T-helper 17 cell (primary cell): ENCODE data around the gene HSPA8. TPM values are rescaled to one million over a fixed set of nuclear protein-coding genes. Genes with fewer than 3 reads are reported as not detected.

Source experiments
- ATAC-seq: fragments of 150-1000 bp; cut with Tn5 transposase; 2 replicates; pipeline ENCODE4 v1.10.0; 2021; ENCODE audit warnings: mild to moderate bottlenecking, moderate library complexity
- DNase-seq, 3 donors: peaks; one replicate each; pipeline versions ENCODE4 v3.0.0 to v3.0.0-alpha.2; 2020 to 2021
- H3K9me3 ChIP-seq: one replicate; pipeline ENCODE4 v1.7.0; 2013; ENCODE audit warnings: low read length, mild to moderate bottlenecking; ENCODE audit not compliant: control insufficient read depth, poor library complexity, severe bottlenecking
- H3K27ac Mint-ChIP-seq: one replicate; pipeline ENCODE4 v1.8.0; 2022; ENCODE audit warnings: mild to moderate bottlenecking, moderate library complexity, mixed read lengths
- H3K27me3 Mint-ChIP-seq: one replicate; pipeline ENCODE4 v1.8.0; 2022; ENCODE audit warnings: mixed read lengths
- H3K36me3 Mint-ChIP-seq: one replicate; pipeline ENCODE4 v1.8.0; 2022; ENCODE audit warnings: low read depth, mixed read lengths
- H3K4me1 Mint-ChIP-seq: one replicate; pipeline ENCODE4 v1.8.0; 2022; ENCODE audit warnings: mild to moderate bottlenecking, mixed read lengths
- H3K4me3 Mint-ChIP-seq: one replicate; pipeline ENCODE4 v1.8.0; 2022; ENCODE audit warnings: mild to moderate bottlenecking, moderate library complexity, mixed read lengths
- total RNA-seq, 4 donors: library from RNA in 2 of 4; stranded (reverse) in 2 of 4; gene quantifications; one replicate each; pipeline ENCODE4 v1.2.3 and lab custom pipeline; 2022 to 2026

The HSPA8 gene
- total RNA-seq, 2 donors from 2014 or later, result 1,034 to 1,253 TPM

DNA sequence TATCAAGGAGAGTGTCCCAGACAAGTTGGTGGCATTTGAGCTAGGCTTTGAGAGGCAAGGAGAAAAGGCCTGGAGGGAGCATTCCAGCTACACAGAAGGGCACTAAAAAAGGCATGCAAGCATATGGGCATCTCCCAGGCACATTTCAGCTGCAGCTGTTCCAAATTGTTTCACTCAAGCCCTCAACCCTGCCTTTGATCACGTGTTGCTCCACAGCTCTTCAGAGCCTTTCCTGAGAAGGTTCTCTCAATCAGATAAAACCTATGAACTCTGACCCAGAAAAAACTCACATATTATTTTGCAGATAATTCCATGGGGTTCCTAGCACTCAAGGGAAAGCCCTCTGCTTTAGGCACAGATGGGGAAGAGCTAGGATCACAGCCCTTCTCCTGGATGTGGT, 24.4 kb upstream of the HSPA8 start:
- ATAC-seq, result no peak
- peak overlapping the region; percentile 68 for H3K4me3 Mint-ChIP-seq
- peaks cover 40% of the 10 kb centered on the region for H3K4me1 Mint-ChIP-seq
- H3K36me3 Mint-ChIP-seq, result no peaks in the 10 kb centered on the region
- DNase-seq, result no peak
- peak overlapping the region; percentile 95 for H3K27ac Mint-ChIP-seq
- H3K9me3 ChIP-seq, result no peaks in the 10 kb centered on the region
- H3K27me3 Mint-ChIP-seq, result no peaks in the 10 kb centered on the region

GRCh38 chr11:123085497-123085896, 23.6 kb upstream of the HSPA8 start:
- H3K4me1 Mint-ChIP-seq, result peaks cover 36% of the 10 kb centered on the region
- no peaks in the 10 kb centered on the region for H3K27me3 Mint-ChIP-seq
- H3K4me3 Mint-ChIP-seq, result no peak overlapping the region
- H3K9me3 ChIP-seq, result no peaks in the 10 kb centered on the region
- ATAC-seq, result no peak
- H3K36me3 Mint-ChIP-seq, result no peaks in the 10 kb centered on the region
- DNase-seq, result no peak
- peak overlapping the region; percentile 95 for H3K27ac Mint-ChIP-seq

- Mint-ChIP-seq H3K27me3 (no peaks in the 10 kb centered on the region), H3K4me3 (no peak overlapping the region), H3K4me1 (peaks cover 37% of the 10 kb centered on the region), H3K36me3 (no peaks in the 10 kb centered on the region), H3K27ac (peak overlapping the region; percentile 95)
- no peak for DNase-seq
- H3K9me3 ChIP-seq, result no peaks in the 10 kb centered on the region
- no peak for ATAC-seq
These were observed 22.5 kb upstream of the HSPA8 start for GRCh38 chr11:123084454-123084853.

DNA sequence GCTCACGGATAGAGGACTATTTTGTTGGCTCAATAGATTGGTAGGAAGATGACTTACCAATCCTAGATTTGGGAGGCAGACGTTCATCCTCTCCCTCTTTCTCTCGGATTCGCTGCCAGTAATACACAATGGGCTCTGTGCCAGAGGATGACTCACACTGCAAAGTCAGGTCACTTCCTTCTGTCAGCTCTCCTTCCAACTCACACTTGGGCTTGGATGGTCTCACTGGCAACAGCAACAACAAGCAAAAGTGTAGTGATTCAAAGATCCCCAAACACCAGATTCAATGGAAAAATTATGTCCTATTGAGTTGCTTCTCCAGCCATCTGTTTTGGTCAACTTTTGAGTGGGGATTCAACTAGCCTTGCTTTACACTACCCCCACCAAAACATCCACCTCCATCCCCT, 21.7 kb upstream of the HSPA8 start:
- peak in 2 of 3 donors; percentile 47 to 51 for DNase-seq
- Mint-ChIP-seq H3K27me3 (no peaks in the 10 kb centered on the region), H3K4me1 (peaks cover 34% of the 10 kb centered on the region), H3K4me3 (peak overlapping the region; percentile 83), H3K27ac (peak overlapping the region; percentile 95), H3K36me3 (no peaks in the 10 kb centered on the region)
- peak; percentile 73 for ATAC-seq
- H3K9me3 ChIP-seq, result no peaks in the 10 kb centered on the region

DNA sequence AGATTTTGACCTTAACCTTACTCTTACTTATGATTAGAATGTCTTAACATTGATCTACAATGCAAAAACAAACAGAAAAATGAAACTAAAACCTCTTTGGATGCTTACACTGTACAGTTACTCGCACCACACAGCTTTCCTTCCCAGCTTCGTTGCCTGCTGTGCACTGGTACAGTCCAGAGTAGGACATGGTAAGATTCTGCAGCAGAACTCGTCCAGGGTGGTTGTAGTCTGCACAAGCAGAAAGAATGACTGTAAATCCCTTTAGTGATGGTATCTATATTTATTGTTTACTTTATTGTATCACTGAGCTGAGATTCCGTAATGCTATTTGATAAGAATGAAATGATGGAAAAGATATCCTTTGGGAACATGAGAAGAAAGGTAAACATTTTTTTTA, 21.0 kb upstream of the HSPA8 start:
- ATAC-seq, result peak; percentile 35
- Mint-ChIP-seq H3K4me3 (peak overlapping the region; percentile 83), H3K27ac (peak overlapping the region; percentile 95), H3K27me3 (no peaks in the 10 kb centered on the region), H3K4me1 (peaks cover 30% of the 10 kb centered on the region), H3K36me3 (no peaks in the 10 kb centered on the region)
- no peaks in the 10 kb centered on the region for H3K9me3 ChIP-seq
- DNase-seq, result no peak

DNA sequence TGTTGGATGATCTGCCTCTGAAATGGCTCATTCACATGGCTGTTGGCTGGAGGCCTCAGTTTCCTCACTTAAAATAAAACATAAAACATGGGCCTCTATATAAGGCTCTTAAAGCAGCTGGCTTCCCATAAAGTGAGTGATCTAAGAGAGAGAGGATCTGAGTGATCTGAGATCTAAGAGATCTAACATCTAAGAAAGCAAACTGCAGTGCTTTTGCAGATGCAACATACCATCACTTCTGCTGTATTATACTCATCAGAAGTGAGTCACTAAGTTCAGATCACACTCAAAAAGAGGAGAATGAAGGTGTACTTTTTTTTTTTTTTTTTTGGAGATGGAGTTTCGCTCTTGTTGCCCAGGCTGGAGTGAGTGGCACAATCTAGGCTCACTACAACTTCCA, 18.1 kb upstream of the HSPA8 start:
- ATAC-seq, result no peak
- Mint-ChIP-seq H3K27me3 (no peaks in the 10 kb centered on the region), H3K4me3 (no peak overlapping the region), H3K4me1 (peaks cover 24% of the 10 kb centered on the region), H3K36me3 (peaks cover 4% of the 10 kb centered on the region), H3K27ac (peak overlapping the region; percentile 32)
- no peak for DNase-seq
- no peaks in the 10 kb centered on the region for H3K9me3 ChIP-seq

- no peaks in the 10 kb centered on the region for H3K9me3 ChIP-seq
- H3K27ac Mint-ChIP-seq, result peak overlapping the region; percentile 43
- no peak overlapping the region for H3K4me3 Mint-ChIP-seq
- ATAC-seq, result no peak
- no peak for DNase-seq
- H3K27me3 Mint-ChIP-seq, result no peaks in the 10 kb centered on the region
- peaks cover 4% of the 10 kb centered on the region for H3K36me3 Mint-ChIP-seq
- peaks cover 28% of the 10 kb centered on the region for H3K4me1 Mint-ChIP-seq
These were observed 14.5 kb upstream of the HSPA8 start for GRCh38 chr11:123076484-123076883.

DNA sequence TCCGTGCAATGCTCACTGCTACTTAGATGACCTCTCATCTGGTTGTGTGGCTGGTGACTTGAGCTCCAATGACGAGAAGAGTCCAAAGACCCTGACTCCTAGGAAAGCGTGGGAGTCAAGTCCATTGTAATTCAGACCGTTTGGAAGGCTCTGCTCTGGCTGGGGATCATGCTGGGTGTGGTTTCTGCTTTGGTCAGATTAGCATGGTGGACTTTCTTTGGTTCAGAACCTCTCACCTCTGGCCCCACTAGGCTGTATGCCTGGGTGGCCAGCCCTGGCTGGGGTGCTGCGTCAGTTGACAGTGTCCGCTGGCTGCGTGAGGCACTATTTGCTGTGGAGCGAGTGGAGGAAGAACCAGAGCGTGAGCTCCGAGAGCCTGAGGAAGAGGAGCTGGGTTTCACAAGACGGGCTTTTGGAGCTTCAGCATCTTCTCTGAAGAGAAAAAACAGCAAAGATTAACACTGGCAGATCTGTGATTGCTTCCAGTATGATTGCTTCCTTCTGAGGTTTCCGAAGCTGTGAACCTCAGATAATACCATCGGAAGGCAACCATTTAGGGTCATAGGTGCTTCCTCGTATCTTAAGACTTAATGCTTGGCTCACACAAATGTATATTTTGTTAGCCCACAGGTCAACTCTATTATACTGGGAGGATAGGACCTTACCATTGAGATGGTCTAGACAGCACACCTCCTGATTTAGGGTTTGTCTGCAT, 11.6 kb upstream of the HSPA8 start:
- ATAC-seq, result no peak
- H3K27ac Mint-ChIP-seq, result peak overlapping the region; percentile 97
- no peak overlapping the region for H3K4me3 Mint-ChIP-seq
- peaks cover 44% of the 10 kb centered on the region for H3K4me1 Mint-ChIP-seq
- peaks cover 4% of the 10 kb centered on the region for H3K36me3 Mint-ChIP-seq
- H3K9me3 ChIP-seq, result no peaks in the 10 kb centered on the region
- DNase-seq, result no peak
- no peaks in the 10 kb centered on the region for H3K27me3 Mint-ChIP-seq

DNA sequence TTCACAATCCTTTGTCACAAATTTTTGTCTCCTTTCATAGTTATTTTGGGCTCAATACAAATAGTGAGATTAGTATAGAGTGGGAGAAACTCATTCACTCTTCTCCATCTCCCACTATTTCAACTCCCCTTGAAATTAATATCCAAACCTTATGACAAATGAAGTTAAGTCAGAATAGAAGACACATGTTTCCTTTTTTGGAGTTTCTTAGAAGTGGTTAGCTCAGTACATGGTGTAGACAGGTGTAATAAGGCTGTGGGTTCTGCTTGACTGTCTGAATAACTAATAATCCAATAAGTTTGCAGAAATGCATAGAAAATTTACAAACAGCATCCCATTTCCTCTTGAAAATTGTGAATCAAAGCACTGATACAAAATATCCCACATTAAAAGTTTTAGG, 10.8 kb upstream of the HSPA8 start:
- ATAC-seq, result no peak
- no peaks in the 10 kb centered on the region for H3K27me3 Mint-ChIP-seq
- peaks cover 45% of the 10 kb centered on the region for H3K4me1 Mint-ChIP-seq
- no peaks in the 10 kb centered on the region for H3K9me3 ChIP-seq
- peak overlapping the region; percentile 63 for H3K4me3 Mint-ChIP-seq
- H3K27ac Mint-ChIP-seq, result peak overlapping the region; percentile 97
- H3K36me3 Mint-ChIP-seq, result peaks cover 4% of the 10 kb centered on the region
- no peak for DNase-seq

- no peaks in the 10 kb centered on the region for H3K9me3 ChIP-seq
- DNase-seq (no peak), ATAC-seq (no peak)
- H3K4me3 Mint-ChIP-seq, result peak overlapping the region; percentile 63
- peak overlapping the region; percentile 97 for H3K27ac Mint-ChIP-seq
- H3K27me3 Mint-ChIP-seq, result no peaks in the 10 kb centered on the region
- peaks cover 4% of the 10 kb centered on the region for H3K36me3 Mint-ChIP-seq
- H3K4me1 Mint-ChIP-seq, result peaks cover 45% of the 10 kb centered on the region
These were observed 10.4 kb upstream of the HSPA8 start for GRCh38 chr11:123072332-123072761.

DNA sequence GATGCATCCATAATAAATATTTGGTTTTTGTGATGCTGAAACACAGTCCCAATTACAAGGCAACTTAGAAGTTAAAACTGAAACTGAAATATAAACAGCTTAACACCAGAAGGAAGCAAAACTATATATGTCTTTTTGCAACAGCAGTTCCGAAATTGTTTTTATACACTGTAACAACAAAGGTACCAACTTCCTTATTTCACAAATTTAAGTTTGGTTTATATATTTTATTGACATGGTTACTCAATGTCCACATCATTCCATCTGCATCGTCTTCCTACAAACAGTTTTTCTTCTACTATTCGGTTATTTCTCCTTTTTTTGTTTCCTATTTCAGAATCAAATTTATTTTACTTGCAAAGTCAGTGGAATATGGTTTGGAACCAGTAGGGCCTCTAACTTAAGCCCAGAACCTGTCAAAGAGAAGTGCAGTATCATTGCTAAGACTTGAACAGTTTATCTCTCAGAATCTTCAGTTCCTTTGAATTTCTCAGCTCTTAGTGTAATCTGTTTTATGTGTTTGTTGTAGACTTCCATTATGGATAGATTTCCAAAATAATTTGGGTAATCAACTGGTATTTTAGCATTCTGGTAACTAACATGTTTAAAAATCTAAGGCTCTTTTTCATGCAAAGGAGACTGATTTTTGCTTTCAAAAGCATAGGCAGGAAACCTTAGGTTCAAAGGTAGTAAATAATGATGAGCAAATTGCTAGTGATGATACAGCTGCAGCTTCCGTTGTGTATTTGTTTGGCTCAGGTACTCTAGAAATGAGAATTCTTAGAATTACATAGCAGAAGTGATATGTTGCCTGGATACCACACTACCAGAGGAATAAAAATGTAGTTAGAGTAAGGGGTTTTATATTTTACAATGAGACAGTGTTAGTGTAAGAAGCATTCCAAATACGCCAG, 8.2 kb upstream of the HSPA8 start:
- H3K27ac Mint-ChIP-seq, result peak overlapping the region; percentile 97
- H3K36me3 Mint-ChIP-seq, result no peaks in the 10 kb centered on the region

GRCh38 chr11:123065621-123066020, 3.7 kb upstream of the HSPA8 start:
- Mint-ChIP-seq H3K27ac (peak overlapping the region; percentile 100), H3K4me3 (peak overlapping the region; percentile 39), H3K27me3 (no peaks in the 10 kb centered on the region), H3K4me1 (peaks cover 45% of the 10 kb centered on the region), H3K36me3 (peaks cover 9% of the 10 kb centered on the region)
- H3K9me3 ChIP-seq, result no peaks in the 10 kb centered on the region
- no peak for ATAC-seq
- no peak for DNase-seq

More for the DNA sequence above, 8.2 kb upstream of the HSPA8 start:
- peak overlapping the region; percentile 88 for H3K4me3 Mint-ChIP-seq
- H3K9me3 ChIP-seq, result no peaks in the 10 kb centered on the region
- ATAC-seq (peak; percentile 86), DNase-seq (no peak)
- no peaks in the 10 kb centered on the region for H3K27me3 Mint-ChIP-seq
- peaks cover 45% of the 10 kb centered on the region for H3K4me1 Mint-ChIP-seq

DNA sequence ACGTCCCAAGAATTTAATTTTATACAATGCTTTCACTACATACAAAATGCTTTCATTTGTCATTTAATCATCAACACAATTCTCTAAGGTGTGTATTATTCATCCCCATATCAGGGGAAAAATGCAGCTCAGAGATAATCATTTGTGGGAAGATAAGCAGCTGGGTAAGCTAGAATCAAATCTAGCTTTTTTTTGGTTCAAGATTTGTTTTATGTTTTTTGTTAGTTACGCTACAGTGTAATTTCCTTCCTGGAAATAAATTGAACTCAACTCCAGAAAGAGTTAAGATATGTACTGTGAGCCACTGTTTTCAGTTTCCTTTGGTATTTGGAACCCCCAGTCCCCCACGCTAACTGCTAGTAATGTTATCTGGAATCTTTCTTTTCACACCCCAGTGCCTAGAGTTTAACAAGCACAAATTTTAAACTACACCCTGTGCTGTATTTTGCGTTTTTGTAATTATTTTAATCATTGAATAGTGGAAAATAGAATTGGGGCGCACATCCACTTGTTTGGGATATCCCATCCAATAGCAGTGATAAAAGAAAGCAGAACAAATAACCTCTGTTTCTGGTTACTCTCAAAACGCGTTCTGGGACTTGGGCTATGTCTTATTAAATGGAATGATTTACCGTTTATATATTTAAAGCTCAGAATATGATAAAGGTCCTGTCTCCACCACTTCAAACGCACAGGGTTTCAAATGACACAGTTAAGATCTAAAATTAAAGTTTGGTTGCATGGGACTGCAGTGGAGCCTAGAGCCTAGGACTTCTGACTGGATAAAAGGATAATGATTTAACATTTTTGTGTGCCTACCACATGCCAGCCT, 2.1 kb upstream of the HSPA8 start:
- Mint-ChIP-seq H3K27me3 (no peaks in the 10 kb centered on the region), H3K36me3 (peaks cover 16% of the 10 kb centered on the region), H3K4me1 (peaks cover 47% of the 10 kb centered on the region), H3K4me3 (peak overlapping the region; percentile 99), H3K27ac (peak overlapping the region; percentile 100)
- ATAC-seq (no peak), DNase-seq (no peak)
- H3K9me3 ChIP-seq, result no peaks in the 10 kb centered on the region
